Measurements from ENCODE around the gene CCNG2. TPM values are rescaled to one million over a fixed set of nuclear protein-coding genes. Genes with fewer than 3 reads are reported as not detected.

CCNG2 gene
- total RNA-seq, 1 donor from 2014 or later = 119 TPM

- DNase-seq (ENCODE audit: low spot score) = peak; percentile 45
Measured at GRCh38 chr4:77175201-77175611, 18.2 kb downstream of the CCNG2 start.

GRCh38 chr4:77176640-77177039, 19.6 kb downstream of the CCNG2 start:
- DNase-seq (ENCODE audit: low spot score) = peak; percentile 77

DNA sequence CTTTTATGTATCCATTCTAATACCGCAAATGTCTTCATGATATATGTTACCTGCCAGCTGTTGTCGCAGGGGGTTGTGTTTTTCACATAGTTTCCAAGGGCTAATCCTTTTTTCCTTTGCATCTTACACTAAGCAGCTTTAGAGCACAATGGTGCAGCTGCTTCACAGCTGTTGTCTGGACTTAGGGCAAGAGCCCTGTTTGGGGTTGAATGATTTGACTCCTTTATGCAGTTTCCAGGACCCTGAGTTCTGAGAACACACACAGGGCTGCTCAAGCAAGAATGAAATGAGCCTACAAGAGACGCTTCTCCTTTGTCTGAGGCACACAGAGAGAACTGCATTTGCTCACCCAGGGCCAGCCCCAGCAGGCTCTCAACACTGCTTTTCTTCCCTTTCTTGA, 20.2 kb downstream of the CCNG2 start:
- DNase-seq (ENCODE audit: low spot score) = peak; percentile 74

- DNase-seq (ENCODE audit: low spot score) = peak; percentile 41
Measured at GRCh38 chr4:77178560-77178959, 21.6 kb downstream of the CCNG2 start.

DNA sequence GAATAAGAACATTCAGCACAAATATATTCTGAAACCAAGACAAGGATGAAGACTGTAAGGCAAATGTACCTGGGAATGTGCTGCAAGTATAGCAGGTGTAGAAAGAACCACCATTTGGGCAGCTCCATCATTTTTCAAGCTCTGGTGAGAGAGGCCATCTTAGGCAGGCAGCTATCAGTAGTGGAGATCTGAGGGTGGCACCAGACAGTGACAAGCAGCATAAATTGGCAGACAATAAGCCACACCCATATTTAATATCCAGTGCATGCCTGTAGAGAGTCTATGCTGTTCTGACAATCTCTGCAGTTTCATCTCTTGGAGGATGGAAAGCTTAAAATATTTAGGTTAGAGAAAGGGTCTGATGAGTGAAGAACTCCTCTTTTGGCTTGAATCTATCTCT, 22.5 kb downstream of the CCNG2 start:
- DNase-seq (ENCODE audit: low spot score) = no peak

DNA sequence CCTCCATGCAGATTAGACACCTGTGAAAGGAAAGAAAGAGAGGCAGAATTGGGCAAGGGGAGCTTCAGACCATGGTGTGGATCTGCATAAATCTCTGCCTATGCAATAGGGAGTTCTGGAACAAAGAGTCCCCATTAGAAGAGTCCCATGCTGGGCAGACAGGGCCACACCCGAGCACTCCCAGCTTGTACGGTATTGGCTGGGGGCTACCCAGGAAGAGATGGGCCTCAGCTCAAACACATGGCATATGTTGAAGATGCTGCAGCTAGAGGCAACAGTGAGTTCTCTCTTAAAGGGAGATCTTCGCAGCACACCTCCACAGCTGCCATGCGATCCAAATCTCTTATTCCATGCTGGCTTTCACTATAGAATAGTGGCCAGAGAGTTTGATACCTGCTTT, 24.7 kb downstream of the CCNG2 start:
- DNase-seq (ENCODE audit: low spot score) = no peak

GRCh38 chr4:77183777-77184420, 26.9 kb downstream of the CCNG2 start:
- DNase-seq (ENCODE audit: low spot score) = no peak

DNA sequence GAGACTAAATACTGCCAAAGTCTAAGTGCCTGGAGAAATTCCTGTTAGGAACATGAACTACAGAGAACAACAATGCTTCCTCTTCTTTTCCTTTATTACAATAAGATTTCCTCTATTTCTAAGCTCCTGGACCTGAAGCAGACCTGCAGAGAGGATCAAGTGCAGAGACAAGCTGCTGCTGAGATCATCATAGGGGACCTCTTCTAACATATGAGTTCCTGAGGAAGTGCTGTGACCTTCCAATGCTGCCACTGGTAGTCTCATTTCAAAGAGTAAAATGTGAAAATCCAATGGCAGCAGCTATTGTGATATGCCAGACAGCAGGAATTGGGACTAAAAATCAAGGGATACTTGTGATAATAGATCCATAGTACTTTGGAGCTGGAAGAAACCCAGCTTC, 28.0 kb downstream of the CCNG2 start:
- no peak for DNase-seq (ENCODE audit: low spot score)

DNA sequence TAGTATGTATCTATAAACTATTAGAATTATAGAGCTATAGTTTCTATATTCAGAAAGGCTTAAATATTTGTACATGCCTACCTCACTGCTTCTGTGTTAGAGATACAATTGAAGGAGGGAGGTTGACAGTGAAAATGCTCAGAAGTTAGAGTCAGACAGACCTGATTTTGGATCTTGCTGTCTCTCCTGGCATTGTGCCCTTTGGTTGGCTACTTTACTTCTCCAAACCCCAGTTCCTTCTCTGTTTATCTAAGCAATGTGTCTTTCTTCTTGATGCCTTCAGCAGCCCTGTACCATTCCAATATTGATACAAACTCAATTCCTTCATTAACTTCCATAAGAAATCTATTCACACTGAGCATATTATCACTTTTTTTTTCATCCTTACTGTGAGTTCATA, 28.7 kb downstream of the CCNG2 start:
- DNase-seq (ENCODE audit: low spot score) = no peak

- no peak for DNase-seq (ENCODE audit: low spot score)
Measured at GRCh38 chr4:77187322-77187721, 30.3 kb downstream of the CCNG2 start.

GRCh38 chr4:77188498-77189220, 31.7 kb downstream of the CCNG2 start:
- DNase-seq (ENCODE audit: low spot score) = no peak

- peak; percentile 52 for DNase-seq (ENCODE audit: low spot score)
Measured at GRCh38 chr4:77189412-77189811, 32.4 kb downstream of the CCNG2 start.

DNA sequence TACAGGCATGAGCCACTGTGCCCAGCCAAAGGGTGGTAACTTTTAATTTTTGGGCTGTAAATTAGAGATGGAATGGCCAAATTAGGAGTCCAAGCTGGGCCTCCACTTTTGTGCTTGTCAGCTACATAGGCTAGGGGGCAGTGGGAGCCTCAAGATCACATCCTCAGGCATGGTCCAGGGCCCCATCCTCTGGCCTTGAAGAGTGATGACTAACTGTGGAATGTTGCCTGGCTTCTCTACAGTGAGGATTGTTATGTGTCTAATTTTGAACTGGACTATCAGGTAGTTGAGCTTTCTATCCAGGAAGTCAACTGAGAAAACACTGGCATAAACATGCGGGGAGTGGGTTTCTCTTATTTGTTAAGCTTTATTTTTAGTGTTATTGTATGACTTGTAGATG, 33.0 kb downstream of the CCNG2 start:
- DNase-seq (ENCODE audit: low spot score) = peak; percentile 66

- no peak for DNase-seq (ENCODE audit: low spot score)
Measured at GRCh38 chr4:77193046-77193445, 36.0 kb downstream of the CCNG2 start.

DNA sequence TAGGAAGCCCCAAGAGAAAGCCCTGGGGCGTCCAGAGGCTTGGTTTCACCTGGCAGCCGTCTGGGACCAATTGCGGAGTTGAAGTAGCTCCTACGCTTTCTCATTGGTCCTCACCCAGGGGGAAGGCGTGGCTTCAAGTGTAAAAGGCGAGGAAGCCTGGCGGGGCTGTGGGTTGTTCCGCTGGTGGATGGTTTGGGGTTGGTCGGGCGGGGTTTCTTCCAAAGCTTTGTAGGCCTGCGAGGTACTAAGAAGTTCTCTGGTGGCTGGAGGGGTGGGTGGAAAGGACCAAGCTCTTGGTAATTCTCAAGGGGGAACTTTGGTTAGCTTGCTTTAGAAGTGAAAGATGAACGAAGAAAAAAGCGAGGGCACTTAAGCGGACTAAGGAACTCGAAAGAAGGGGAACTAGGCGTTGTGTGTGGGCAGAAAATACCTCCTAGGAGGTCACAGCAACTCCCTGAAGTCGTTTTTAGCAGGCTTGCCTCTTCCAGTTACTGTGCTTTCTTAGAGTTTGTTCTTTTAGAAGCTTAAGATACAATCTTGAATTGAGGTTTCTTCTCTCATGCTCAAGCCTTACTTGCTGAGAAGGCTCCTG, 36.6 kb downstream of the CCNG2 start:
- DNase-seq (ENCODE audit: low spot score) = no peak

DNA sequence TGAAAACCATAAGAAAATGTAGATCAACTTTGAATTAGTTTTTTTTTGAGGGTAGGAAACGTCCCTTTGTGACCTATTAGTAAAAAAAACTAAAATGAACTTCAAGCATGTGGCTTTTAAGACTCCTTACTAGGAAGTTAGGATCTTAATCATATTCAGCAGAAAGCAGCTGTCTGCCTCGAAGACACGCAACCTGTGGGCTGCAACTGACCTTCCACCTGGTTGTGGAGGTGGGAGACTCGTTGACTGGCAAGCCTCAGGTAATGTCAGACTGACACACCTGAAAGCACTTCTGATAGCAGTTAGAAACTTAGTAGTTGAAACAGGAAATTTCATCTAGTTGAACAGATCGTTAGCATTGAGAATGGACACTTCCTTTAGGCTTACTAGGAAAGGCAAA, 37.4 kb downstream of the CCNG2 start:
- no peak for DNase-seq (ENCODE audit: low spot score)

DNA sequence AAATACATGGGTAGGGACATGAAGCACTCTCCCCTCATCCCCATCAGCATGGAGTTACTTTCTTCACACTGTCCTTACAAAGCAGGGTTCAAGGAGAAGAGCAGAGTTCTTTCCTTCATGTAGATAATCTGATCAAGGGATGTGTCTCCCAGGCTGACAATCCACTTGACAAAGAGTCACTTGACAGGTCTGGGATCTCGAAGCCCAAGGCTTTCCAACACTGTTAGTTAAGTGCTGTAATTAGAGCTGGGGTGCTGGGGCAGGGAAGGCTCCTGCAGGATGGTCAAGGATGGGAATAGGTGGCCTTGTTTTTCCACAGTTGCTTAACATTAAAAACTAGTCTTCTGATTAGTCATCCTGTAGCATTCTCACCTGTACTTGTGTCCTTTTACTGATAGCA, 38.0 kb downstream of the CCNG2 start:
- DNase-seq (ENCODE audit: low spot score) = no peak

DNA sequence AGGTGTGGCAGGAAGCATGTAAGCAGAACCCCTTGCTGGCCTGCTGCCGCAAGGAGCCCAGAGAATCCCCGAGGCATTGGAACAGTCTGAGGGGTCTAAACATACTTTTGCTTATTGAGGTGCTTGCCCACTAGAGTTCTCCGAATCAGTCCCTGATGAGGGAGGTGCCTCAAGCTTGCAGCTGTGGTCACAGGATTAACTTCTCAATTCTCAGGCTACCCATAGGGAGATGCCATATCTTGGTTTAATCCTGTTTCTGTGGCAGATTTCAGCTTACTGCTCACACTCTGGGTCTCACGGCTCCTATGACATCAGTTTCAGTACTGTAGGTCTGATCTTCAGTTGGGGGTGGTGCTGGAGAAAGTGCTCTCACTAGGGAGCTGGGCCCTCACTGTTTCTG, 39.9 kb downstream of the CCNG2 start:
- peak; percentile 25 for DNase-seq (ENCODE audit: low spot score)

- no peak for DNase-seq (ENCODE audit: low spot score)
Measured at GRCh38 chr4:77197361-77197760, 40.4 kb downstream of the CCNG2 start.

DNA sequence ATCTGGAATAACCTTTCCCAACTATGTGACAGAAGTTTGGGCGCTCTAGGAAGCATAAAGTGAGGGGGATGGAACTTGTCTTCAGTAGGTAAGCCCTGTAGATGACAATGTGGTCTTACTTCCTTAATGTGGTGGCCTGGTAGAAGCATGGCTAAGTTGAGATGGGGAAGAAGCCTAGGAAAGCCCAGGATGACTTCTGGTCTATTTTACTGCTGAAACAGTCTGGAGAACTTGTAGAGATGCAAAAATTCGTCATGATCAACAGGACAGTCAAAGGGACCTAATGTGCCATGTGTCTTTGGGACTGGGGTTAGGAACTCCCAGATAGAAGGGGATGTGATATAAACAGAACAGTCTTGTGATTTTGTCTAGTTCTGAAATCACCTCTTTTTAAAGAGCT, 40.8 kb downstream of the CCNG2 start:
- no peak for DNase-seq (ENCODE audit: low spot score)

GRCh38 chr4:77199276-77199675, 42.3 kb downstream of the CCNG2 start:
- DNase-seq (ENCODE audit: low spot score) = no peak

- no peak for DNase-seq (ENCODE audit: low spot score)
Measured at GRCh38 chr4:77199701-77200100, 42.7 kb downstream of the CCNG2 start.

DNA sequence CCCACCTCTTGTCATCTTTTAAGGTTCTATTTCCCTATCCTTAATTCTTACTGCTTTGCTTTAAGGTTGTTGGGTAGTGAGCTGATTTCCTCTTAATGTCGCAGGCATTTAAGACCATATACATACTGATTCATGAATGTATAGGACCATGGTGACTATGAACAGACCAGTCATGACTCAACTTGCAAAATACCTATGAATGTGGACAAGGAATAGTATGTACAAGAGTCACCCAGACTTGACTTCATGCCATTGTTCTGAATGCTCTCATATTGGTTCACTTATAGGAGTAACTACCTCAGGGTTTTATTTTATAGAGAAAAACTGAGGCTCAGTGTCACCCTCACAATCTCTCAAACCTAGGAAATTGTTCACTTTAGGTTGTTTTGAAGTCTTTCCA, 44.3 kb downstream of the CCNG2 start:
- no peak for DNase-seq (ENCODE audit: low spot score)

Data from umbilical cord (tissue), 2 donors.